Left lung (tissue), 10 donors: ENCODE measurements around the gene SLC4A5. TPM values are rescaled to one million over a fixed set of nuclear protein-coding genes. Genes with fewer than 3 reads are reported as not detected.

ENCODE experiments used
- ATAC-seq: fragments of 200-7000 bp; cut with Tn5 transposase; one replicate; pipeline ENCODE4 v1.9.1; 2020; ENCODE audit warnings: moderate library complexity
- DNase-seq, 4 donors: peaks; one replicate each; pipeline ENCODE4 v3.0.0-alpha.2; 2013 to 2020
- H3K27ac ChIP-seq, 2 donors: fragments of 200-600 bp; sonication (generic) in 1 of 2; one replicate each; pipeline versions ENCODE4 v1.5.0 to v1.8.0; 2020 to 2021
- H3K27me3 ChIP-seq, 2 donors: fragments of 200-600 bp; sonication (generic) in 1 of 2; one replicate each; pipeline versions ENCODE4 v1.5.0 to v1.8.0; 2020 to 2021
- H3K36me3 ChIP-seq, 2 donors: fragments of 200-600 bp; sonication (generic) in 1 of 2; one replicate each; pipeline versions ENCODE4 v1.5.0 to v1.8.0; 2020 to 2021
- H3K4me1 ChIP-seq, 2 donors: fragments of 200-600 bp; one replicate each; pipeline ENCODE4 v1.8.0; 2021
- H3K4me3 ChIP-seq, 2 donors: fragments of 200-600 bp; sonication (generic) in 1 of 2; one replicate each; pipeline versions ENCODE4 v1.5.0 to v1.8.0; 2020 to 2021; ENCODE audit warnings: mild to moderate bottlenecking in 1 of 2
- H3K9me3 ChIP-seq, 2 donors: fragments of 200-600 bp; sonication (generic) in 1 of 2; one replicate each; pipeline versions ENCODE4 v1.5.0 to v1.8.0; 2020 to 2021
- CTCF ChIP-seq, 2 donors: fragments of 200-600 bp; sonication (generic) in 1 of 2; IDR thresholded peaks; one replicate each; pipeline versions ENCODE4 v1.5.0 to v1.8.0; 2021; ENCODE audit warnings: antibody characterized with exemption in 2 of 2
- intact Hi-C, 2 donors: fragments of 100-400 bp; cut with DNase I; formaldehyde crosslinking; loops; one replicate each; pipeline versions ENCODE4 v1.11.2 to v1.14.2; 2022
- polyA plus RNA-seq, 6 donors: library from polyadenylated mRNA; unstranded; fragments of 120-200 nt; gene quantifications; one replicate each; pipeline ENCODE4 v1.2.1, GENCODE V29; 2013; ENCODE audit not compliant: insufficient read length in 6 of 6
- total RNA-seq, 2 donors: library from RNA; stranded (reverse); fragmentation: NEBNext Ultra II Directional; extraction: Animal tissue kit (Norgen Biotek cat#: 25700); gene quantifications; one replicate each; pipeline ENCODE4 v1.2.1, GENCODE V29; 2021
- donor health status: DM: no; HTN: yes; CAD: no.
- donor health status: DM: no; HTN: no; CAD: no.

The SLC4A5 gene
- total and polyA plus RNA-seq, 8 donors, result 2.0 to 13.8 (median 8.0) TPM

GRCh38 chr2:74168739-74169138 lies 174.5 kb downstream of the SLC4A5 start:
- Histone ChIP-seq H3K4me3 (no peak overlapping the region), H3K27me3 (no peaks in the 10 kb centered on the region), H3K36me3 (peaks cover 3 to 88% of the 10 kb centered on the region in 2 donors), H3K9me3 (no peaks in the 10 kb centered on the region), H3K4me1 (peaks cover 0 to 9% of the 10 kb centered on the region in 2 donors), H3K27ac (no peak overlapping the region)
- no peak for TF ChIP-seq CTCF (IDR thresholded peaks at IDR 0.05)
- intact Hi-C loops, result no loop called here
- DNase-seq (no peak), ATAC-seq (no peak)

Other genes with a start within 250 kb of the SLC4A5 start
- 10 to 100 TPM; 34.7 to 39.6 TPM for gene BOLA3, start 195.5 kb downstream of the SLC4A5 start, total RNA-seq
- 10 to 100 TPM; 16.5 to 25.5 (median 19.3) TPM for gene BOLA3, start 195.5 kb downstream of the SLC4A5 start, polyA plus RNA-seq
- gene MOB1A, start 164.5 kb downstream of the SLC4A5 start, total RNA-seq, result 100 to 1,000 TPM; 120 to 154 TPM
- 10 to 100 TPM; 78.8 to 94.5 (median 83.9) TPM for gene MOB1A, start 164.5 kb downstream of the SLC4A5 start, polyA plus RNA-seq
- gene MTHFD2, start 144.8 kb downstream of the SLC4A5 start, total RNA-seq, result 10 to 100 TPM; 44.6 to 81.2 TPM
- gene MTHFD2, start 144.8 kb downstream of the SLC4A5 start, polyA plus RNA-seq, result 10 to 100 TPM; 12.8 to 21.5 (median 15.7) TPM
- 100 to 1,000 TPM; 121 to 132 TPM for gene DCTN1, start 36.9 kb upstream of the SLC4A5 start, total RNA-seq
- 100 to 1,000 TPM; 139 to 162 (median 153) TPM for gene DCTN1, start 36.9 kb upstream of the SLC4A5 start, polyA plus RNA-seq
- 1 to 10 TPM; 2.8 to 3.4 TPM for gene C2orf81, start 78.2 kb upstream of the SLC4A5 start, total RNA-seq
- 1 to 10 TPM; 4.4 to 5.7 (median 5.2) TPM for gene C2orf81, start 78.2 kb upstream of the SLC4A5 start, polyA plus RNA-seq
- gene WDR54, start 78.3 kb upstream of the SLC4A5 start, total RNA-seq, result 10 to 100 TPM in 1 of 2 donors, 1 to 10 TPM in 1; 9.2 to 17.7 TPM
- gene WDR54, start 78.3 kb upstream of the SLC4A5 start, polyA plus RNA-seq, result 10 to 100 TPM; 29.9 to 39.6 (median 36.9) TPM
- gene RTKN, start 98.5 kb upstream of the SLC4A5 start, total RNA-seq, result 10 to 100 TPM; 29.6 to 37.0 TPM
- 10 to 100 TPM; 42.0 to 59.5 (median 56.3) TPM for gene RTKN, start 98.5 kb upstream of the SLC4A5 start, polyA plus RNA-seq
- gene INO80B, start 111.7 kb upstream of the SLC4A5 start, total RNA-seq, result 10 to 100 TPM; 23.8 to 27.1 TPM
- 10 to 100 TPM; 30.7 to 44.5 (median 35.0) TPM for gene INO80B, start 111.7 kb upstream of the SLC4A5 start, polyA plus RNA-seq
- 10 to 100 TPM; 38.7 to 71.7 TPM for gene WBP1, start 115.0 kb upstream of the SLC4A5 start, total RNA-seq
- gene WBP1, start 115.0 kb upstream of the SLC4A5 start, polyA plus RNA-seq, result 100 to 1,000 TPM; 102 to 122 (median 113) TPM
- 10 to 100 TPM; 67.6 to 69.6 TPM for gene MOGS, start 122.0 kb upstream of the SLC4A5 start, total RNA-seq
- gene MOGS, start 122.0 kb upstream of the SLC4A5 start, polyA plus RNA-seq, result 10 to 100 TPM; 40.5 to 51.6 (median 44.8) TPM
- 10 to 100 TPM; 69.5 to 73.6 TPM for gene MRPL53, start 129.3 kb upstream of the SLC4A5 start, total RNA-seq
- 10 to 100 TPM; 33.5 to 57.8 (median 47.8) TPM for gene MRPL53, start 129.3 kb upstream of the SLC4A5 start, polyA plus RNA-seq
- gene CCDC142, start 139.6 kb upstream of the SLC4A5 start, total RNA-seq, result 10 to 100 TPM; 12.1 to 17.5 TPM
- gene CCDC142, start 139.6 kb upstream of the SLC4A5 start, polyA plus RNA-seq, result 10 to 100 TPM; 13.7 to 18.6 (median 17.4) TPM
- 10 to 100 TPM; 22.1 to 27.0 TPM for gene TTC31, start 139.7 kb upstream of the SLC4A5 start, total RNA-seq
- gene TTC31, start 139.7 kb upstream of the SLC4A5 start, polyA plus RNA-seq, result 10 to 100 TPM; 31.2 to 38.4 (median 34.2) TPM
- gene LBX2, start 156.2 kb upstream of the SLC4A5 start, total RNA-seq, result 1 to 10 TPM; 1.6 to 2.2 TPM
- gene LBX2, start 156.2 kb upstream of the SLC4A5 start, polyA plus RNA-seq, result under 1 TPM in 5 of 6 donors, not detected in 1; 0.14 to 0.86 (median 0.35) TPM
- gene PCGF1, start 164.3 kb upstream of the SLC4A5 start, total RNA-seq, result 10 to 100 TPM; 27.1 to 33.6 TPM
- gene PCGF1, start 164.3 kb upstream of the SLC4A5 start, polyA plus RNA-seq, result 10 to 100 TPM; 20.4 to 27.1 (median 23.3) TPM
- not detected for gene TLX2, start 171.0 kb upstream of the SLC4A5 start, total RNA-seq
- under 1 TPM in 2 of 6 donors, not detected in 4; 0.08 TPM for gene TLX2, start 171.0 kb upstream of the SLC4A5 start, polyA plus RNA-seq
- gene DQX1, start 182.8 kb upstream of the SLC4A5 start, total RNA-seq, result under 1 TPM; 0.24 to 0.26 TPM
- under 1 TPM; 0.13 to 0.54 (median 0.27) TPM for gene DQX1, start 182.8 kb upstream of the SLC4A5 start, polyA plus RNA-seq
- 100 to 1,000 TPM; 110 to 132 TPM for gene AUP1, start 186.3 kb upstream of the SLC4A5 start, total RNA-seq
- gene AUP1, start 186.3 kb upstream of the SLC4A5 start, polyA plus RNA-seq, result 100 to 1,000 TPM in 2 of 6 donors, 10 to 100 TPM in 4; 82.1 to 106 (median 91.0) TPM
- 10 to 100 TPM; 29.4 to 36.6 TPM for gene HTRA2, start 186.5 kb upstream of the SLC4A5 start, total RNA-seq
- gene HTRA2, start 186.5 kb upstream of the SLC4A5 start, polyA plus RNA-seq, result 10 to 100 TPM; 31.8 to 36.1 (median 33.9) TPM
- 10 to 100 TPM; 10.8 to 12.2 TPM for gene LOXL3, start 210.5 kb upstream of the SLC4A5 start, total RNA-seq
- gene LOXL3, start 210.5 kb upstream of the SLC4A5 start, polyA plus RNA-seq, result 10 to 100 TPM in 2 of 6 donors, 1 to 10 TPM in 4; 8.4 to 10.7 (median 9.7) TPM
- gene DOK1, start 211.3 kb upstream of the SLC4A5 start, total RNA-seq, result 10 to 100 TPM; 26.7 to 35.2 TPM
- 10 to 100 TPM in 2 of 6 donors, 1 to 10 TPM in 4; 8.7 to 12.3 (median 9.7) TPM for gene DOK1, start 211.3 kb upstream of the SLC4A5 start, polyA plus RNA-seq